A673 (cell line): ENCODE results near the gene NEURL1B.

Source experiments
- EZH2 ChIP-seq: fragments of 200-600 bp; sonication (generic); IDR thresholded peaks from 2 replicates; pipeline ENCODE4 v1.6.1; 2017; ENCODE audit warnings: borderline replicate concordance, low read depth, mild to moderate bottlenecking, mixed read lengths, antibody characterized with exemption, low read length; ENCODE audit not compliant: poor library complexity, severe bottlenecking
- TF ChIP-seq, protein P1 (sequence below): fragments of 300-800, 200-600 bp; sonication (generic); conservative IDR thresholded peaks from 2 replicates; pipeline ENCODE4 v1.5.1; 2017; ENCODE audit warnings: low read depth, mild to moderate bottlenecking, antibody characterized with exemption, low read length, moderate library complexity, mixed read lengths

DNA sequence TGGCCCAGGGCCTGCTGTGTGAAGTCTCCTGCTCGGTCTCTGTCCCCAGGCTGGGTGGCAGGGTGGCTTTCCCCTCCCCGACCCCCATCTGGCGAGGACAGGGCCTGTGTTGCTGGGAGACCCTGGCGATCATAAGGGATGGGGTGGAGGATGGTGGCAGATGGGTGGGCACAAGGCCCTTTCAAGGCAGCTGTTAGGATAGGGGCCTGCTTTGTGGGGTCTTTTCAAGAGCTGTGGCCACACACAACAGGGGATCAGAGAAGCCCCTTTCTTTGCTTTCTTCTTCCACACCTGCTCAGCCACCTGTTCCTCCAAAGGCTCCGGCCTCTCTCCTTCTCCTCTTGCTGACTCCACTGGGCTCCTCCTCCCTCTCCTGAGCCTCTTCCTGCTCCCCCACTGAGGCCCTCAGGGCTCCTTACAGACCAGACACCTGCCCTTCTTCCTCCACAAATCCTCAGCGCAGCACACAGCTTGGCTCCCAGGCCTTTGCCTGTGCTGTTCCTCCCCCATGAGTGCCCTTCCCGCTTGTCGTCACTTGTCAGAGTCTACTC lies 15.0 kb upstream of the NEURL1B start:
- TF ChIP-seq EZH2 = no peak
- TF ChIP-seq, protein P1, sequence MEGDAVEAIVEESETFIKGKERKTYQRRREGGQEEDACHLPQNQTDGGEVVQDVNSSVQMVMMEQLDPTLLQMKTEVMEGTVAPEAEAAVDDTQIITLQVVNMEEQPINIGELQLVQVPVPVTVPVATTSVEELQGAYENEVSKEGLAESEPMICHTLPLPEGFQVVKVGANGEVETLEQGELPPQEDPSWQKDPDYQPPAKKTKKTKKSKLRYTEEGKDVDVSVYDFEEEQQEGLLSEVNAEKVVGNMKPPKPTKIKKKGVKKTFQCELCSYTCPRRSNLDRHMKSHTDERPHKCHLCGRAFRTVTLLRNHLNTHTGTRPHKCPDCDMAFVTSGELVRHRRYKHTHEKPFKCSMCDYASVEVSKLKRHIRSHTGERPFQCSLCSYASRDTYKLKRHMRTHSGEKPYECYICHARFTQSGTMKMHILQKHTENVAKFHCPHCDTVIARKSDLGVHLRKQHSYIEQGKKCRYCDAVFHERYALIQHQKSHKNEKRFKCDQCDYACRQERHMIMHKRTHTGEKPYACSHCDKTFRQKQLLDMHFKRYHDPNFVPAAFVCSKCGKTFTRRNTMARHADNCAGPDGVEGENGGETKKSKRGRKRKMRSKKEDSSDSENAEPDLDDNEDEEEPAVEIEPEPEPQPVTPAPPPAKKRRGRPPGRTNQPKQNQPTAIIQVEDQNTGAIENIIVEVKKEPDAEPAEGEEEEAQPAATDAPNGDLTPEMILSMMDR = no peak
